Right lobe of liver (tissue), 6 donors: Measurements from ENCODE around the gene CLEC4M. TPM values are rescaled to one million over a fixed set of nuclear protein-coding genes. Genes with fewer than 3 reads are reported as not detected.

ENCODE experiments used
- ATAC-seq, 4 donors: fragments of 200-7000 bp; cut with Tn5 transposase; one replicate each; pipeline ENCODE4 v1.9.1; 2020; ENCODE audit warnings: mild to moderate bottlenecking in 4 of 4, moderate library complexity in 4 of 4
- DNase-seq, 3 donors: peaks; one replicate each; pipeline ENCODE4 v3.0.0-alpha.2; 2020
- H3K27ac ChIP-seq, 3 donors: fragments of 200-600 bp; one replicate each; pipeline ENCODE4 v1.8.0; 2022
- H3K27me3 ChIP-seq, 2 donors: fragments of 200-600 bp; one replicate each; pipeline ENCODE4 v1.8.0; 2022
- H3K36me3 ChIP-seq, 4 donors: fragments of 200-600 bp; sonication (generic) in 1 of 4; one replicate each; pipeline versions ENCODE4 v1.5.1 to v1.8.0; 2017 to 2022; ENCODE audit warnings: control low read depth in 1 of 4
- H3K4me1 ChIP-seq, 4 donors: fragments of 200-600 bp; sonication (generic) in 1 of 4; one replicate each; pipeline versions ENCODE4 v1.5.1 to v1.8.0; 2017 to 2022; ENCODE audit warnings: control low read depth in 1 of 4
- H3K4me3 ChIP-seq, 3 donors: fragments of 200-600 bp; one replicate each; pipeline ENCODE4 v1.8.0; 2022
- H3K9me3 ChIP-seq, 4 donors: fragments of 200-600 bp; sonication (generic) in 1 of 4; one replicate each; pipeline versions ENCODE4 v1.5.1 to v1.8.0; 2017 to 2022; ENCODE audit warnings: control low read depth in 1 of 4
- POLR2A ChIP-seq: fragments of 450-650 bp; IDR thresholded peaks from one replicate; pipeline ENCODE4 v1.6.1; 2017; ENCODE audit warnings: antibody characterized with exemption, mild to moderate bottlenecking
- WGBS: methylation state at CpG from one replicate; pipeline ENCODE4 v1.1.6; 2018; ENCODE audit warnings: low coverage, low lambda C conversion rate; ENCODE audit not compliant: insufficient coverage; ENCODE audit errors: missing lambda C conversion rate; 5-methylcytosine and 5-hydroxymethylcytosine counted together
- intact Hi-C, 2 donors: fragments of 100-400 bp; cut with DNase I; formaldehyde crosslinking; loops; one replicate each; pipeline versions ENCODE4 v1.11.2 to v1.14.1; 2022
- total RNA-seq, 6 experiments: library from RNA; depleted of rRNA in 2 of 6; stranded (reverse); fragments of >200 nt in 2 of 6; fragmentation: NEBNext Ultra II Directional in 3 of 6; extraction: Animal tissue kit (Norgen Biotek cat#: 25700) in 3 of 6; gene quantifications; one replicate each; pipeline versions ENCODE4 v1.1.0 to v1.2.4, GENCODE V29; 2016 to 2023
- TF ChIP-seq, protein P1 (sequence below), 4 donors: fragments of 200-600 bp in 3 of 4; fragments of 450-650 bp in 1 of 4; IDR thresholded peaks; one replicate each; pipeline versions ENCODE4 v1.5.1 to v1.8.0; 2016 to 2022; ENCODE audit warnings: antibody characterized with exemption in 4 of 4, mild to moderate bottlenecking in 2 of 4
- donor health status: DM: no; HTN: yes; CAD: no.
- donor health status: DM: no; HTN: no; CAD: no.
- donor health status: DM: no; HTN: no; CAD: no.
- donor health status: DM: no; HTN: yes; CAD: no.
- donor health status: DM: no; HTN: yes; CAD: no.

The CLEC4M gene
- total RNA-seq, 6 experiments from 2014 or later, result 12.8 to 64.8 (median 20.8) TPM

DNA sequence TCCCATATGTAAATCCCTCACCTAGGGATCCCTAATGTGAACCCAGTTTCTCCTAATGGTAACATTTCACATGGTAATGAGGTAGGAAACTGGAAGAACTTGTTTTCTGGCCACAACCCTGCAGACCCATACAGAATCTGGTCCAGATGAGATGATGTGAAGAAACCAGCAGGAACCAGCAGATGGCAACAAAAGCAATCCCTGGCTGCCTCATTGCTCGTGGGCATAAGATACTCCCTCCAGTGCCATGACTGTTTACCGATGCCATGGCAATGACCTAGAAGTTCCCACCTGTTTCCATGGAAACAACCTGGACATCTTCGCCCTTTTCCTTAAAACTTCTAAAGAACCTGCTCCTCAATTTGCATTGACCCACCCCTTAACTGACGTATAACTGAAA is 14.3 kb upstream of the CLEC4M start:
- Histone ChIP-seq H3K4me1 (no peaks in the 10 kb centered on the region), H3K9me3 (no peaks in the 10 kb centered on the region), H3K36me3 (no peaks in the 10 kb centered on the region), H3K4me3 (no peak overlapping the region), H3K27me3 (no peaks in the 10 kb centered on the region), H3K27ac (no peak overlapping the region)
- 21% methylated on average over 4 of the region's 4 CpGs for WGBS
- intact Hi-C loops, result no loop called here
- DNase-seq, result no peak
- ATAC-seq, result peak in 2 of 4 donors; percentile 25 to 44
- no peak for TF ChIP-seq POLR2A
- TF ChIP-seq, protein P1, sequence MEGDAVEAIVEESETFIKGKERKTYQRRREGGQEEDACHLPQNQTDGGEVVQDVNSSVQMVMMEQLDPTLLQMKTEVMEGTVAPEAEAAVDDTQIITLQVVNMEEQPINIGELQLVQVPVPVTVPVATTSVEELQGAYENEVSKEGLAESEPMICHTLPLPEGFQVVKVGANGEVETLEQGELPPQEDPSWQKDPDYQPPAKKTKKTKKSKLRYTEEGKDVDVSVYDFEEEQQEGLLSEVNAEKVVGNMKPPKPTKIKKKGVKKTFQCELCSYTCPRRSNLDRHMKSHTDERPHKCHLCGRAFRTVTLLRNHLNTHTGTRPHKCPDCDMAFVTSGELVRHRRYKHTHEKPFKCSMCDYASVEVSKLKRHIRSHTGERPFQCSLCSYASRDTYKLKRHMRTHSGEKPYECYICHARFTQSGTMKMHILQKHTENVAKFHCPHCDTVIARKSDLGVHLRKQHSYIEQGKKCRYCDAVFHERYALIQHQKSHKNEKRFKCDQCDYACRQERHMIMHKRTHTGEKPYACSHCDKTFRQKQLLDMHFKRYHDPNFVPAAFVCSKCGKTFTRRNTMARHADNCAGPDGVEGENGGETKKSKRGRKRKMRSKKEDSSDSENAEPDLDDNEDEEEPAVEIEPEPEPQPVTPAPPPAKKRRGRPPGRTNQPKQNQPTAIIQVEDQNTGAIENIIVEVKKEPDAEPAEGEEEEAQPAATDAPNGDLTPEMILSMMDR (IDR thresholded peaks at IDR 0.05), result no peak

DNA sequence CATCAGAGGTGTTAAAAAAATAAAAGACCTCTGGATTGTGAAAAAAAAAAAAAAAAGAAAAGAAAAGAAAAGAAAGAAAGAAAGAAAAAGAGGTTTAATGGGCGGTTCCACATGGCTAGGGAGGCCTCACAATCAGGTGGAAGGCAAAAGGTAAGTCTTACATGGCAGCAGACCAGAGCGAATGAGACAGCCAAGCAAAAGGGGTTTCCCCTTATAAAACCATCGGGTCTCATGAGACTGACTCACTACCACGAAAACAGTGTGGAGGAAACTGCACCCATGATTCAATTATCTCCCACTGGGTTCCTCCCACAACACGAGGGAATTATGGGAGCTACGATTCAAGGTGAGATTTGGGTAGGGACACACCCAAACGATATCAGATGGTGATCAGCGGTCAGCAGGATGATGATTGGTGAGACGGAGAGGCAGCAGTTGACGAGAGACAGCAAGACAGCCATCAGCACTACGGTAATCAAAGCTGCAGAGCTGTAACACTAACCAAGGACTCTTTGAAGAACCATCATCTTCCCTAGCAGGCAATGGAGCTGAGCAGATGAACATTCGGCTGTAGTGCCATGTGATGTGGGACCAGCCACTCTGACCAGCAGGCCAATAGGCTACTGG is 11.8 kb upstream of the CLEC4M start:
- TF ChIP-seq, protein P1 (IDR thresholded peaks at IDR 0.05), result no peak
- no peak for TF ChIP-seq POLR2A
- 35% methylated on average over 10 of the region's 12 CpGs for WGBS
- H3K36me3 ChIP-seq, result no peaks in the 10 kb centered on the region
- ATAC-seq (no peak), DNase-seq (no peak)
- no peaks in the 10 kb centered on the region for H3K27me3 ChIP-seq
- H3K27ac ChIP-seq, result no peak overlapping the region
- no peak overlapping the region for H3K4me3 ChIP-seq
- intact Hi-C loops, result no loop called here
- no peaks in the 10 kb centered on the region for H3K9me3 ChIP-seq
- H3K4me1 ChIP-seq, result no peaks in the 10 kb centered on the region

GRCh38 chr19:7756258-7756657 is 6.8 kb upstream of the CLEC4M start:
- 37% methylated on average over 4 of the region's 4 CpGs for WGBS
- no peak for DNase-seq
- H3K27me3 ChIP-seq, result no peaks in the 10 kb centered on the region
- ATAC-seq, result no peak
- intact Hi-C loops, result no loop called here
- H3K4me3 ChIP-seq, result no peak overlapping the region
- no peaks in the 10 kb centered on the region for H3K36me3 ChIP-seq
- no peak overlapping the region for H3K27ac ChIP-seq
- no peak for TF ChIP-seq POLR2A
- TF ChIP-seq, protein P1 (IDR thresholded peaks at IDR 0.05), result no peak
- H3K4me1 ChIP-seq, result no peaks in the 10 kb centered on the region
- peaks cover 0 to 3% (median 0%) of the 10 kb centered on the region in 4 donors for H3K9me3 ChIP-seq

- H3K27me3 ChIP-seq, result no peaks in the 10 kb centered on the region
- no peaks in the 10 kb centered on the region for H3K36me3 ChIP-seq
- no peak for TF ChIP-seq POLR2A
- TF ChIP-seq, protein P1 (IDR thresholded peaks at IDR 0.05), result no peak
- no peak for ATAC-seq
- no peak overlapping the region for H3K4me3 ChIP-seq
- H3K27ac ChIP-seq, result no peak overlapping the region
- no peak for DNase-seq
- 68% methylated on average over 3 of the region's 3 CpGs for WGBS
- no peaks in the 10 kb centered on the region for H3K4me1 ChIP-seq
- peaks cover 0 to 3% (median 0%) of the 10 kb centered on the region in 4 donors for H3K9me3 ChIP-seq
- intact Hi-C loops, result no loop called here
These were observed 5.7 kb upstream of the CLEC4M start for GRCh38 chr19:7757358-7757757.
